ENCODE measurements around the gene BRMS1.

DNA sequence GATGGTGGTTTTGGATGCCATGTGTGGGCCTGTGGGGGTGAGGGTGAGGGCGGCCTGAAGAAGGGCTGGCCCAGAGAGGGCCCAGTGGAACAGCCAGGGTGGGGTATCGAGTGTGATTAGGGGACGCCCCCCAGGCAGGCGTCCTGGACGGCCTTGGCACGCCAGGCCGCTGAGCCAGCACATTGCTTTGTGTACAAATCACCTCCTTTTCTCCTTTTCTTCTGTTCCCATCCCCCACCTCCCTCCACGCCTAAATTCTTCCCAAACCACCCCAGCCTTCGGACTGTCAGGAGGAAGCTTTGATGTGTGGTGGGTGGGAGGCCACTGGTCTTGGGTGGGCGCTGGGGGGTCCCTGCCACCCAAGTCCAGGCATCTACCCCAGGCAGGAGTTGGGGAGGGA lies 20.2 kb downstream of the BRMS1 start:
- TF ChIP-seq, protein P1, sequence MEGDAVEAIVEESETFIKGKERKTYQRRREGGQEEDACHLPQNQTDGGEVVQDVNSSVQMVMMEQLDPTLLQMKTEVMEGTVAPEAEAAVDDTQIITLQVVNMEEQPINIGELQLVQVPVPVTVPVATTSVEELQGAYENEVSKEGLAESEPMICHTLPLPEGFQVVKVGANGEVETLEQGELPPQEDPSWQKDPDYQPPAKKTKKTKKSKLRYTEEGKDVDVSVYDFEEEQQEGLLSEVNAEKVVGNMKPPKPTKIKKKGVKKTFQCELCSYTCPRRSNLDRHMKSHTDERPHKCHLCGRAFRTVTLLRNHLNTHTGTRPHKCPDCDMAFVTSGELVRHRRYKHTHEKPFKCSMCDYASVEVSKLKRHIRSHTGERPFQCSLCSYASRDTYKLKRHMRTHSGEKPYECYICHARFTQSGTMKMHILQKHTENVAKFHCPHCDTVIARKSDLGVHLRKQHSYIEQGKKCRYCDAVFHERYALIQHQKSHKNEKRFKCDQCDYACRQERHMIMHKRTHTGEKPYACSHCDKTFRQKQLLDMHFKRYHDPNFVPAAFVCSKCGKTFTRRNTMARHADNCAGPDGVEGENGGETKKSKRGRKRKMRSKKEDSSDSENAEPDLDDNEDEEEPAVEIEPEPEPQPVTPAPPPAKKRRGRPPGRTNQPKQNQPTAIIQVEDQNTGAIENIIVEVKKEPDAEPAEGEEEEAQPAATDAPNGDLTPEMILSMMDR (conservative IDR thresholded peaks at IDR 0.05; ENCODE audit: low read depth, low read length): no peak
- no peak for TF ChIP-seq EZH2phosphoT487 (IDR thresholded peaks at IDR 0.05; ENCODE audit: borderline replicate concordance, low read length)

Data from PC-3 (cell line).